Rectal smooth muscle tissue (tissue), 1 donor: ENCODE results near the gene NEDD4L.

Experiments
- H3K27ac ChIP-seq: one replicate; pipeline ENCODE4 v1.7.0; 2013; ENCODE audit warnings: low read depth, low read length, inconsistent platforms
- H3K27me3 ChIP-seq: one replicate; pipeline ENCODE4 v1.7.0; 2013; ENCODE audit warnings: low read length; ENCODE audit not compliant: control insufficient read depth, insufficient read depth
- H3K36me3 ChIP-seq: one replicate; pipeline ENCODE4 v1.7.0; 2013; ENCODE audit warnings: low read length; ENCODE audit not compliant: control insufficient read depth, insufficient read depth
- H3K4me1 ChIP-seq: one replicate; pipeline ENCODE4 v1.7.0; 2013; ENCODE audit warnings: low read length; ENCODE audit not compliant: control insufficient read depth, insufficient read depth
- H3K4me3 ChIP-seq: one replicate; pipeline ENCODE4 v1.7.0; 2013; ENCODE audit warnings: low read length
- H3K9ac ChIP-seq: one replicate; pipeline ENCODE4 v1.7.0; 2013; ENCODE audit warnings: low read length

NEDD4L gene

DNA sequence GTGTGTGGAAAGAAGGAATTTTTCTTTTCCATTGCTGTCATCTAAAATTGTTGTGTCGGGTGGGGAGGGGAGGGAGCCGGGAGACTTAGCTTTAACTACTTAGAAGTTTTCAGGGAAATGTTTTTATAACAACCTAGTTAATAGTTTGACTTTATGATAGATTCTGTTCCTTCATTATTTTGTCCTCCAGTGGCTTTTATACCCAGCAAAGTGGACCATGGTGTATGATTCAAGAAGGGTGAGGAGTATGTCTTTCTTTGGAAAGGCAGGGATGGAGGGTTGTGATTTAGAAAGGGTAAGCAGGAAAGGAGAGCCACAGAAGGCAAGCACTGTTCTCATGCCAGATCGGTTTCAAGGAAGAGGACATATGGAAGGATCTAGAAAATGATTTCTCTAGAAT lies 261.8 kb downstream of the NEDD4L start:
- Histone ChIP-seq H3K36me3 (no peaks in the 10 kb centered on the region), H3K27me3 (no peaks in the 10 kb centered on the region), H3K27ac (no peak overlapping the region), H3K4me3 (no peak overlapping the region), H3K9ac (no peak overlapping the region), H3K4me1 (no peaks in the 10 kb centered on the region)

DNA sequence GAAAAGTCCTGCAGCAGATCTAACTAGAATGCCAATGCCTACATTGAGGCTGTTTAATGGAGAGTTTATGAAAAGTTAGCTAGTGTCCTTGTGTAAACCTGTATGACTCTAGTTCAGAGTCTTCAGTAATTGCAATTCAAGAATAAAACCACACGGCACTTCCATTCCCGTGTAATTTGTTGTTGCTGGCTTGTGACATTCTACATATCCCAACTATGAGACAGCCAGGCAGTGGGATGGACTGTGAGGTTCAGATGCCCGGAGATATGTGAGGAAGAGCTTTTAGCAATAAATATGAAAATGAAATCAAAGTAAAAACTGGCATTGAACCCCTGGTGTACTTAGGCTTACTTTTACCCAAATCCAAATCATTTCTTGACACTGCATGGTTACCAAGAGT lies 263.4 kb downstream of the NEDD4L start:
- H3K27ac ChIP-seq = no peak overlapping the region
- no peak overlapping the region for H3K4me3 ChIP-seq
- no peaks in the 10 kb centered on the region for H3K27me3 ChIP-seq
- no peaks in the 10 kb centered on the region for H3K4me1 ChIP-seq
- H3K9ac ChIP-seq = no peak overlapping the region
- no peaks in the 10 kb centered on the region for H3K36me3 ChIP-seq

DNA sequence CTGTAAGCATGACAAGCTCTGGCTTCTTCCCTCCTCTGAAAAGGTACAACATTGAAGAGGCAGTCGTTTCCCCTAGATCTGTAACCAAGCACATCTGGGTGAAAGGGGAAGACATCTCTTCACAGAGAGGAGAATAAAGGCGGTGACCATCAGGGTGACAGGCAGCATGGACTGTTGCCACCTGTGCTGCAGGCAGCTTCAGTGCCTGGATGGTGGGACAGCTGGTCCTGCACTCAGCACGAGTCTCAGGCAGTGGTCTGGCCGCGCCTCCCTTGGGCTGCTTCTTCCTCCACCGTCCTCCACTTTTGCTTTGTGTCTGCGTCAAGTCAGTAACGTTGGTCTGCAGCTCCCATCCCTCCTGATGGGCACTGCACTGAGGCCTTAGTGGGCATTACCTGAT lies 264.4 kb downstream of the NEDD4L start:
- Histone ChIP-seq H3K27me3 (no peaks in the 10 kb centered on the region), H3K9ac (no peak overlapping the region), H3K4me1 (no peaks in the 10 kb centered on the region), H3K4me3 (no peak overlapping the region), H3K27ac (no peak overlapping the region), H3K36me3 (no peaks in the 10 kb centered on the region)

DNA sequence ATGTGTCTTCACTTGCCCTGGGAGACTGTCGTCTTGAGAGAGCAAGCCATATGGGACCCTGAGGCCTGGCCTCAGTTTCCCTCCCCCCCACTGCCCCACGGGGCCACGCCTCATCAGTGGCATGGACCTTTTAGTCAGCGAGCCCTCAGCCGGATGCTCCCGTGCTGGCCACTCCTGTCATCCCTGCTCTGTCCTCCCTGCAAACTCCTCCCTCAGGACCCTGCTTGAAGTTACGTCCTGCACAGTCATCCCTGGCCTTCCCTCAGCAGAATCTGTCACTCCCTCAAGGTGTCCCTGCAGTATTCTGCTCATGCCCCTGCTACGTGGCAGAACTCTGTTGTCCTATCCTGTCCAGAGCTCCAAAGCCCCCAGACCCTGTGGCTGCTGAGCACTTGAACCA lies 265.1 kb downstream of the NEDD4L start:
- Histone ChIP-seq H3K27ac (peak overlapping the region; percentile 44), H3K4me1 (no peaks in the 10 kb centered on the region), H3K36me3 (no peaks in the 10 kb centered on the region)

DNA sequence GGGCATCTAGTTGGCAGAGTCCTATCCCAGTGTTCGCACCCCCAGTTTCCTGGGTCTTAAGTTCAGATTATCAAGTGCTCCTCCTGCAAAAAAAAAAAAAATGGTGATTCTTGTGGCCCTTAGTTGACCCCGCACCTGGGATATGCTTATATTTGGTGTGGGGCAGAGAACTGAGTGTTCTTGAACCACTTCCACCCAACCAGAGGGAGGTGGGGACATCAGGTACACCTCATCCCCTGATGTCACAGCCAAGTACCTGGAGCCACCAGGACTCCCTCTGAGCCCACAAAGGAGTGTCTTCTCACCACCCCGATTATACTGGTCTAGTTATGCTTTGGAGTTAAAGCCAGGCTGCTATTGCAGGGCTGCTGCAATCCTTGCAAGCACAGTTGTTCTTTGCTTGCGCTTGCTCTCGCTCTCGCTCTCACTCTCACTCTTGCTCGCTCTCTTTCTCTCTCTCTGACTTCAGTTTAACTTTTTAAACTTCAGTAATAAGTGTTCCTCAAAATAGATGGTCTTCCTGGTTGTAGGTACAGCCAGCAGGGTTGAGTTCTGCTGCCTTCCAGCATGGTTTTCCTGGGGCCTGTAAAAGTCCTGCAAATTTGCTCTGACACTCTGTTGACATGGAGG lies 265.7 kb downstream of the NEDD4L start:
- H3K9ac ChIP-seq = no peak overlapping the region

More for the DNA sequence above, 265.1 kb downstream of the NEDD4L start:
- Histone ChIP-seq H3K27me3 (no peaks in the 10 kb centered on the region), H3K9ac (no peak overlapping the region), H3K4me3 (no peak overlapping the region)

DNA sequence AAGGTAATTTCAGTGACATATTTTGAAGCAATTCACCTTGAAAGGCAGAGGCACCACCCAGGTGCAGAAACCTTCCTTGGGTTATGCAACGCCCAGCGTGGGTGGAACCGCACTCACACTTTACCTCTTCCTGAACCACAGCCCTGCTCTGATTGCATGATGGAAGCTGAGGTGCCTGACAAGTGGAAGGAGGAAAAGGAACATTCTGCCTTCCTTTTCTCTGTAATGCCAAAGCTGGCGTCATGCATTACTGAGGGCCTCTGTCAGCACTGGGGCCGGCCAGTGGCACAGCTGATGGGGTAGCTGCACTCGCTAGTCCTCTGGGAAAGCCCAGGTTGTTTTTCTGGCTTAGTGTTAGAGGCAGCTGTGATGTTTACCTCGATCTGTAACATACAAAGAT lies 266.5 kb downstream of the NEDD4L start:
- H3K27ac ChIP-seq = peak overlapping the region; percentile 44
- no peaks in the 10 kb centered on the region for H3K36me3 ChIP-seq
- no peaks in the 10 kb centered on the region for H3K27me3 ChIP-seq
- no peak overlapping the region for H3K4me3 ChIP-seq
- no peaks in the 10 kb centered on the region for H3K4me1 ChIP-seq
- no peak overlapping the region for H3K9ac ChIP-seq

More for the DNA sequence above, 265.7 kb downstream of the NEDD4L start:
- peak overlapping the region; percentile 44 for H3K27ac ChIP-seq
- no peaks in the 10 kb centered on the region for H3K36me3 ChIP-seq
- no peak overlapping the region for H3K4me3 ChIP-seq
- H3K27me3 ChIP-seq = no peaks in the 10 kb centered on the region
- H3K4me1 ChIP-seq = no peaks in the 10 kb centered on the region

DNA sequence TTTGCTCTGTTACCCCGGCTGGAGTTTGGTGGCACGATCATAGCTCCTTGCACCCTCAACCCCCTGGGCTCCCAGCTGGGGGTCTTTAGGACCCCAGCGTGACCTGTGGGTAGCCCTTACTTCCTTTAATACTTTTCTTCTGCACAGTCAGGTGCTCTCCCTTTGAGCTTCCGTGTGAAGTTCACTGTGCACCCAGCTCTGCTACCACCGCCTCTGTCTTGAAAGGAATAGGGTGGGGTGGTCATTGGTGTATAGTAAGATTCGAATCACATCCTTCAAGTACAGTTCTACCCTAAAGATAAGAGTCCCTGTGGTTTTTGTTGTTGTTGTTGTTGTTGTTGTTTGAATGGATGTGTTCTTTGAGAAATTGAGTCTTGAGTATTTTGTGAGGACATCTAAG lies 267.4 kb downstream of the NEDD4L start:
- Histone ChIP-seq H3K36me3 (no peaks in the 10 kb centered on the region), H3K27me3 (no peaks in the 10 kb centered on the region), H3K4me1 (peaks cover 5% of the 10 kb centered on the region), H3K9ac (no peak overlapping the region), H3K27ac (no peak overlapping the region), H3K4me3 (no peak overlapping the region)

DNA sequence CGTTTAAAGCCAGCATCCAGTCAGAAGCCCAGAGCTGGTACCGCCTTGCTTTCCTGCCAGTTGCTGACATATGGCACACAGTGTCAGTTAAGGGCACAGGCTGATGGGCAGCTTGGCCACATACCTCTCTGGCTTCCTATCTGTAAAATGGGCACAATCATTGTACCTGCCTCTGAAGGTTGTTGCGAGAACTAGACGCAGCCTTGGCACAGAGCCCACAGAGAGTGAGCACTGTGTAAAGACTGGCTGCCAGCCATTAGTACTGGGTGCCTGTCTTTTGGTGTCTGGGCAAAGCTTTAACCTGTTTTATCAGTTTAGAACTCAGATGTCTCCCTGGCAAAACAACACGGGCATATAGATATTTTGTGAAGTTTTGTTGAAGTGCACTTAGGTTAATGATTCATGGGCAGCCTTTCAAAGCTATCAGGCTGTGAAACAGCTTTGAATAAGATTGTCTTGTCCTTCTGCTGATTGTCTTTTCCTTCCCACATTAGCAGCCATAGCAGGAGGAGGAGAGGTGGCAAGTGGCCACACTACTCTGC lies 269.5 kb downstream of the NEDD4L start:
- Histone ChIP-seq H3K36me3 (no peaks in the 10 kb centered on the region), H3K27me3 (no peaks in the 10 kb centered on the region), H3K9ac (no peak overlapping the region), H3K4me1 (peaks cover 9% of the 10 kb centered on the region), H3K27ac (no peak overlapping the region), H3K4me3 (no peak overlapping the region)

DNA sequence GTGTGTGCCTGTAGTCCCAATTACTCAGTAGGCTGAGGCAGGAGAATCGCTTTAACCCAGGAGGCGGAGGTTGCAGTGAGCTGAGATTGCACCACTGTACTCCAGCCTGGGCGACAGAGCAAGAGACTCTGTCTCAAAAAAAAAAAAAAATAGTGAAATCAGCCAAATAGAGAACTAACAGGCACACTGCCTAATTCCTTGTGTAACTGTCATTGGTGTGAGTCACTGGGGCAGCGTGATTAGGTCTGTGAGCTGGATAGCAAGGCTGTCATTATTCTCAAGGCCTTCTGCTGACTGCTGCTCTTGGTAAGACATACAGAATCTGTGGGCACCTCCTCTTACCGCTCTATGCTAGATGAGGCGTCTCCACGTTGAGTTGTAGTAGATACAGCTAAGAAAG lies 270.3 kb downstream of the NEDD4L start:
- Histone ChIP-seq H3K27ac (peak overlapping the region; percentile 15), H3K4me3 (no peak overlapping the region)

DNA sequence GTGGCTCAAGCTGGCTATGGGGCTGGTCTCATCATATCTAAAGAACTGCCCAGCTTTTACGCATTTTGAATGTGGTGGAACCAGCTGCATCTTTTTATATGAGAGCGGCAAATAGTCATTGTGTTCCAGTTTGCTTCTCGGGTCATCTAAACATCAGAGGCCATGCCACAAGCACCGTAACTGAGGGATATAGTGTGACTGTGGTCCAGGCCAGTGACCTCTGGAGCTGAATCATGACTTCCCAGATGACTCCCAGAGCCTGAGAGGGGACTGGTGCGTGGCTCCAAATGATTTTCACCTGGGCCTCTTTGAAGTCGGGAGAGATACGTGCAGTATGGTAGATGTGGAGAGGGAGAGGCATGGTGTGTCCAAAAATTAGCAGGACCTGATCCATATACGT lies 271.0 kb downstream of the NEDD4L start:
- H3K9ac ChIP-seq = no peak overlapping the region
- H3K4me1 ChIP-seq = peaks cover 9% of the 10 kb centered on the region
- H3K4me3 ChIP-seq = no peak overlapping the region
- no peaks in the 10 kb centered on the region for H3K36me3 ChIP-seq
- H3K27me3 ChIP-seq = no peaks in the 10 kb centered on the region
- H3K27ac ChIP-seq = peak overlapping the region; percentile 15

More for the DNA sequence above, 270.3 kb downstream of the NEDD4L start:
- peaks cover 9% of the 10 kb centered on the region for H3K4me1 ChIP-seq
- no peaks in the 10 kb centered on the region for H3K27me3 ChIP-seq
- no peak overlapping the region for H3K9ac ChIP-seq
- no peaks in the 10 kb centered on the region for H3K36me3 ChIP-seq

DNA sequence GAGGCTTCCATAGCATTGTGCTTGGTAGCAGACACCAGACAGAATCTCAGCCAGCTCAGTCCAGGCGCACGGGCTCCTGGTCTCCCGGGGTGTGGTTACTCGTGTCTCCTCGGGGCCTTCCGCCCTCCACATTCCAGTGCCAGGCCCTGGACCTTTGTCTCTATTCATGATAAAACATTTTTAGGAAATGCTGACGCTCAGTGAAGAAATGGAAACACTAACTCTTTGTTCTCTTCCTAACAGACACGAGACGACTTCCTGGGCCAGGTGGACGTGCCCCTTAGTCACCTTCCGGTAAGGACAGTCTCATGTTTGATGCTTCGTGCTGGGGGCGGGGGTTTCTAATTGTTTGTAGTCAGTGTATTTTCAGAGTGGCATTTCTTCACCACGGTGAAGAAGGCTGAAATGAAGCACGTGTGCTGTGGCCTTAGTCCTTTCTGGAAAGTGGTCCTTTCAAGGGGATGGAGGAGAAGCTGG lies 271.8 kb downstream of the NEDD4L start:
- H3K4me1 ChIP-seq = peaks cover 9% of the 10 kb centered on the region
- no peak overlapping the region for H3K9ac ChIP-seq
- no peaks in the 10 kb centered on the region for H3K36me3 ChIP-seq
- peak overlapping the region; percentile 78 for H3K27ac ChIP-seq
- no peak overlapping the region for H3K4me3 ChIP-seq
- no peaks in the 10 kb centered on the region for H3K27me3 ChIP-seq

DNA sequence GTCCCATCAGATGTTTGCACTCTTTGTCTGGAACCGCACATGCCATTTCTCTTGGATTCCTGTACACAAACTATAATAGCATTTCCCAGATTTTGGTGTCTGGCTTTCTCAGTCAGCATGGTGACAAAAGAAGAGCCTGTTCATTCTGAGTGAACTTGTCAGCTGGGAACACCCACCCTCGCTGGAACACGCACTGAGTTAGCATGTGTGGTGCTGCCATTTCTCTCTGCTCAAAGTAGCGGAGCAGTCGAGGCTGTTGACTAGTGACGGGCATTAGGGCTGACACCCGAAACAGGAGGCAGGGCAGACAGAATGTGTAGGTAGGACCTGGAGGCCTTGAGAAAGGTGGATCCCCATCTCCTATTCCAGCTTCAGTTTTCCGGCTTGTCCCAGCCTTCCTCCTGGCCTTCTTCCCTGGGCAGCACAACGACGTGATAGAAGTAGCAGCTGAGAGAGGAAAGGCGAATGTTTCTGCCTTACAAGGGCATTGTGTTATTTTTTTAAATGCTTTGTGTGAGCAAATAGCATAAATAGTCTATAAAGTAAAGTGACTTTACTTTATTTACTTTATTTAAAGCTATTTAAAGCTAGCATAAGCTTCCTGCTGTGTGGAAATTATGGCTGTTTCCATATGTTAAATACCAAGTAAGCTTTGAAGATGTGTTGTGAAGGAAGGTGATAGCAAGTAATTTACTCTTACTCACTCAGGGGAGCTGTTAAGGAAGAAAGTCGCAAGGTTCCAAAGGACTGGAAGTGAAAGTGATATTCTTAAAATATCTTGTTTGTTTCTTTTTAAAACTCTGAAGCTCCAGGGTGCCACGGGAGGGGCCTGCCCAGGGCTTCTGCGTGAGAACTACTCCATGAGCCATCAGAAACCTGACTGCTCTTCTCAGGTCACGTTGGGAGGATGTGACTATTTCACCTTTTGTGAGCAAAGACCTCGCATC lies 272.6 kb downstream of the NEDD4L start:
- Histone ChIP-seq H3K9ac (no peak overlapping the region), H3K27ac (peak overlapping the region; percentile 78), H3K4me3 (no peak overlapping the region), H3K4me1 (peaks cover 9% of the 10 kb centered on the region), H3K36me3 (no peaks in the 10 kb centered on the region), H3K27me3 (no peaks in the 10 kb centered on the region)
